ENCODE results near the gene CACNA1D. TPM values are rescaled to one million over a fixed set of nuclear protein-coding genes. Genes with fewer than 3 reads are reported as not detected.

CACNA1D gene
- polyA plus RNA-seq, 1 experiment: 0.15 TPM

DNA sequence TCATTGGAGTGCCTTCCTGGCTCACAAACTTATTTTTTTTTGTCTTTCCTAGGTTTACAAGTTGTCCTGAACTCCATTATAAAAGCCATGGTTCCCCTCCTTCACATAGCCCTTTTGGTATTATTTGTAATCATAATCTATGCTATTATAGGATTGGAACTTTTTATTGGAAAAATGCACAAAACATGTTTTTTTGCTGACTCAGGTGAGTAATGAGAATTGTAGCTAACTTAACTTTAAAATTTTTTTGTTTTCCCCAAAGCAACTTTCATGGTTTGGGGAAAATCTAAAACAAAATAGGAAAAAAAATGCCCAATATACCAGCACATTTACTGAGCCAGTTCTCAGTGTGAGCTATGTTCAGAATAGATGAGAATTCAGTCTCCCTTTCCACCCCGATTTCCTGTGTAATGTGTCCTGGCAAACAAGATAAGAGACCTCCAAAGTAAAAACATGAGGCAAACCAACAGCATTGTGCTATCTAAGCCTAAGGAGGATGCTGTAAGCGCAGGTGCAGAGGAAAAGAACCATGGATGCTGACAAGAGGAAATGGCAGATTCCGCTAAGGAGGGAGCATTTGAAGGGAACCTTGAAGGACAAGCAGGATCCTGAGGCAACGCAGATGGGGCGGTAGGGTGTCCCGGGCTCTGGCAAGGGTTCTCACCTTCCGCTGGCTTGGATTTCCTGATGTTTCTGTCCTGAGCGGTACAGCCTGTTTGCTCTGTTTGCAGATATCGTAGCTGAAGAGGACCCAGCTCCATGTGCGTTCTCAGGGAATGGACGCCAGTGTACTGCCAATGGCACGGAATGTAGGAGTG is 171.4 kb downstream of the CACNA1D start:
- ChIA-PET CTCF (no interaction called here), POLR2A (no interaction called here)
- TF ChIP-seq, protein P1, sequence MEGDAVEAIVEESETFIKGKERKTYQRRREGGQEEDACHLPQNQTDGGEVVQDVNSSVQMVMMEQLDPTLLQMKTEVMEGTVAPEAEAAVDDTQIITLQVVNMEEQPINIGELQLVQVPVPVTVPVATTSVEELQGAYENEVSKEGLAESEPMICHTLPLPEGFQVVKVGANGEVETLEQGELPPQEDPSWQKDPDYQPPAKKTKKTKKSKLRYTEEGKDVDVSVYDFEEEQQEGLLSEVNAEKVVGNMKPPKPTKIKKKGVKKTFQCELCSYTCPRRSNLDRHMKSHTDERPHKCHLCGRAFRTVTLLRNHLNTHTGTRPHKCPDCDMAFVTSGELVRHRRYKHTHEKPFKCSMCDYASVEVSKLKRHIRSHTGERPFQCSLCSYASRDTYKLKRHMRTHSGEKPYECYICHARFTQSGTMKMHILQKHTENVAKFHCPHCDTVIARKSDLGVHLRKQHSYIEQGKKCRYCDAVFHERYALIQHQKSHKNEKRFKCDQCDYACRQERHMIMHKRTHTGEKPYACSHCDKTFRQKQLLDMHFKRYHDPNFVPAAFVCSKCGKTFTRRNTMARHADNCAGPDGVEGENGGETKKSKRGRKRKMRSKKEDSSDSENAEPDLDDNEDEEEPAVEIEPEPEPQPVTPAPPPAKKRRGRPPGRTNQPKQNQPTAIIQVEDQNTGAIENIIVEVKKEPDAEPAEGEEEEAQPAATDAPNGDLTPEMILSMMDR (IDR thresholded peaks at IDR 0.05; ENCODE audit: insufficient read depth, low read depth, low read length): no peak
- DNase-seq (ENCODE audit: low read depth): no peak
- no peaks in the 10 kb centered on the region for H3K27me3 ChIP-seq (ENCODE audit: control insufficient read depth, insufficient read depth, low read length)
- no peaks in the 10 kb centered on the region for H3K36me3 ChIP-seq (ENCODE audit: control insufficient read depth, insufficient read depth, low read length)
- no peak overlapping the region for H3K4me3 ChIP-seq (ENCODE audit: low read depth, low read length)

DNA sequence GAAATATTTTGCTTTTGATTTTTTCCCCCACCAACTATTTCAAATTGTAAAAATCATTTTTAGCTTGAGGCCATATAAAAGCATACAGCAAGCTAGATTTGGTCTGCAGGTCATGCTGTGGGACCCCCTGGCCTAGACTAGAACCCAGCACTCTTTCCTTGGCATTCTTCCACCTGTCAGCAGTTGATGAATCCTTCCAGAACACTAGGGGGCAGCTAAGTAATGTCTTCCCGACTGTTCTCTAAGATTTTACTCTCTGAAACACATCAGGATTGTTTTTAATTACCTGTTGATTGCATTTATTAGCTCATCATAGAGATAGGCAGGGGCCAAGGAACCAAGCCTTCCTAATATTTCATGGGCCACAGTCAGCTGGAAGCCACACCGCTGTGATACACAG is 174.5 kb downstream of the CACNA1D start:
- TF ChIP-seq, protein P1 (IDR thresholded peaks at IDR 0.05; ENCODE audit: insufficient read depth, low read depth, low read length): peak; percentile 50
- POLR2A ChIA-PET: no interaction called here
- CTCF ChIA-PET: interaction anchor here (0.8 to 2.5 kb wide), 10 partner anchors 9 to 251 kb away, joined by 3 to 13 read pairs (median 4); no protein-coding TSS in a partner anchor
- no peaks in the 10 kb centered on the region for H3K36me3 ChIP-seq (ENCODE audit: control insufficient read depth, insufficient read depth, low read length)
- no peak overlapping the region for H3K4me3 ChIP-seq (ENCODE audit: low read depth, low read length)
- H3K27me3 ChIP-seq (ENCODE audit: control insufficient read depth, insufficient read depth, low read length): 0 out of 2 replicates have a peak, but pooled peaks cover 1% of the 10 kb centered on the region
- no peak for DNase-seq (ENCODE audit: low read depth)

DNA sequence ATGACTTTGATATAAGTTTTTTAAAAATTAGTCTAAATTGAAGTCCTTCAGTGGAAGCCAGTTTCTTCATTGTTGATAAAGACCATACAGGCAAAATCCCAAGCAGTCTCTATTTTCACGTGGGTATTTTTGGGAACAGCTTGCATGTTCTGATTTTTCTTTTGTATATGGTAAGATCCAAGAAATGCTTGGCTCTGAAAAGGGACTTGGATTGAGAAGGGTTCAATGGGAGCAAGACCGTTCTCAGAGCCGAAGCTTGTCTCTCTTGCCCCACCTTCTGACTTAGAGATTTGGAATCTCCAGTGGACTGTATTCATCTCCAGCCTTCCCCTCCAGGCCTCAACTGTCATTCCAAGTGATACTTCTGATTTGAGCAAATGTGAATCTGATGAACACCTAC is 176.3 kb downstream of the CACNA1D start:
- TF ChIP-seq, protein P1 (IDR thresholded peaks at IDR 0.05; ENCODE audit: insufficient read depth, low read depth, low read length): no peak
- ChIA-PET POLR2A (no interaction called here), CTCF (interaction anchor here (0.5 to 2.5 kb wide), 2 partner anchors 250 to 592 kb away, joined by 5 to 13 read pairs; no protein-coding TSS in a partner anchor)
- Histone ChIP-seq H3K36me3 (ENCODE audit: control insufficient read depth, insufficient read depth, low read length) (no peaks in the 10 kb centered on the region), H3K4me3 (ENCODE audit: low read depth, low read length) (no peak overlapping the region), H3K27me3 (ENCODE audit: control insufficient read depth, insufficient read depth, low read length) (0 out of 2 replicates have a peak, but pooled peaks cover 1% of the 10 kb centered on the region)
- no peak for DNase-seq (ENCODE audit: low read depth)

DNA sequence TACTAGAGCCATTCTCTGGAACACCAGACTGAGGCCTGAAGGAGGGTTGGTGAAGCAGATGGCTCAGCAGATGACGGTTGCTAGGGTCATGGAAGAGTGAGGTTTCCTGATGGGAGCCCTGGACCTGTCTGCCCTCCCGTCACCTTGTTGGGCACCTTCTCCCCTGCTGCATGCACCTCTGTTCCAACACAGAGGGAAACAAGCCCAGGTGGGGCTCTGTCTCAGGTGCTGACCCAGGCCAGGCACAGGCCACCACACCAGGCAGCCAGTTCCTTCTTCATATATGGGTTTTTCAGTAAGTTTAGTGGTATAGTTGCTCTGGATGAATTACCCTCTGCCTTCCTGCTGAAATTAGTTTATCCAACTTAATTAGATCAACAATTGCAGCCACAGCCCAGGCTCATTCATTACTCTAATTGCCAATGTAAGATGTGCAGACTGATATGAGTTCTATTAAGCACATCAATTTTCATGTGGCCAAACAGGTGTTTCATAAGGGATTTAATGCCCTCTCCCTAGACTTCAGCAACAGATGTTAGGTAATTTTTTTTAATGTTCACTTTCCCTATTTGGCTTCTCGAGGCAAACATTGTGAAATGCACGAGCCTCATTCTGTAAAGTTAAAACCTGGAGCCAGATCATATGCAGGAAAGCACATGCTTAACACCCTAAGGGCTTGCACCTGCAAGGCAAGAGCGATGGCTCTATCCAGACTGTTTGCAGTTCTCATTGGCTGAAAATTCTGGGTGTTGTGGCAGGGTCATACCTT is 177.0 kb downstream of the CACNA1D start:
- DNase-seq (ENCODE audit: low read depth): no peak
- no peak overlapping the region for H3K4me3 ChIP-seq (ENCODE audit: low read depth, low read length)
- H3K27me3 ChIP-seq (ENCODE audit: control insufficient read depth, insufficient read depth, low read length): 0 out of 2 replicates have a peak, but pooled peaks cover 1% of the 10 kb centered on the region
- ChIA-PET CTCF (interaction anchor here (0.5 to 2.5 kb wide), 2 partner anchors 249 to 591 kb away, joined by 5 to 13 read pairs; no protein-coding TSS in a partner anchor), POLR2A (no interaction called here)
- TF ChIP-seq, protein P1 (IDR thresholded peaks at IDR 0.05; ENCODE audit: insufficient read depth, low read depth, low read length): no peak
- H3K36me3 ChIP-seq (ENCODE audit: control insufficient read depth, insufficient read depth, low read length): no peaks in the 10 kb centered on the region

DNA sequence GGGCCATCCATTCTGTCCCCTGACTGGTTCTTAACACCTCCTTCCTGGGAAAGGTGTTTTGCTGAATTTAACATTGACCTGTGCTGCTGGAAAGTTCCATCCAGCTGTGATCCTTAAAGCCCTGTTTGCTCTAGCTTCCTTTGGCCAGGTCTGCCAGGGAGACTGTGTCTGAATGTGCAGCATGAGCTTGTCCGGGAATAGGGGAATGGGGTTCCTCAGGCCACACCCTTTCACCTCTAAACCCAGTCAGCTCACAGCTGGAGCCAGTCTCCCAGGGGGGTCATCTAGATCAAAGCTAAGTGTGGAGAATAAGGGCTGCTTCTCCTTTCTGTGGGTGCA is 177.5 kb downstream of the CACNA1D start:
- ChIA-PET POLR2A (no interaction called here), CTCF (no interaction called here)
- H3K27me3 ChIP-seq (ENCODE audit: control insufficient read depth, insufficient read depth, low read length): 0 out of 2 replicates have a peak, but pooled peaks cover 1% of the 10 kb centered on the region
- TF ChIP-seq, protein P1 (IDR thresholded peaks at IDR 0.05; ENCODE audit: insufficient read depth, low read depth, low read length): no peak
- no peaks in the 10 kb centered on the region for H3K36me3 ChIP-seq (ENCODE audit: control insufficient read depth, insufficient read depth, low read length)
- DNase-seq (ENCODE audit: low read depth): no peak
- H3K4me3 ChIP-seq (ENCODE audit: low read depth, low read length): no peak overlapping the region
